Colon (tissue), 2 donors: ENCODE measurements around the gene CALML6.

Experiments used
- FAIRE-seq: peaks from 2 replicates; lab custom pipeline; 2012; peaks lifted over from hg19 to GRCh38; lab: Jason Lieb, UNC
- donor health status: control.
- donor health status: control.

The CALML6 gene

GRCh38 chr1:1892079-1892762 is 22.8 kb upstream of the CALML6 start:
- FAIRE-seq = no peak

DNA sequence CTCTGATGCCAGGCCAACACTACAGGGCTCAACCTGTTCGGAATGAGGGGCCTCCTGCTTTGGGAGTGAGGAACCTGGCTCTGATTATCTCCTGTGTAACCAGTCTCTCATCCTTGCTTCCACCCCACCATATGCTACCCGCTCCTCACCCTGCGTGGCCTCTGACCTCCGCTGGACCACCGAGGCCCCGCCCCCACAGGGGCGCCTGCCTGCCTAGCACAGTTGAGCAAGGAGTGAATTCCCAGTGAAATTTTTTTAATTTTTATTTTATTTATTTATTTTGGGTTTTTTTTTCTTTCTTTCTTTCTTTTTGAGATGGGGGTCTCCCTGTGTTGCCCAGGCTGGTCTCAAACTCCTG is 22.3 kb upstream of the CALML6 start:
- FAIRE-seq = no peak

DNA sequence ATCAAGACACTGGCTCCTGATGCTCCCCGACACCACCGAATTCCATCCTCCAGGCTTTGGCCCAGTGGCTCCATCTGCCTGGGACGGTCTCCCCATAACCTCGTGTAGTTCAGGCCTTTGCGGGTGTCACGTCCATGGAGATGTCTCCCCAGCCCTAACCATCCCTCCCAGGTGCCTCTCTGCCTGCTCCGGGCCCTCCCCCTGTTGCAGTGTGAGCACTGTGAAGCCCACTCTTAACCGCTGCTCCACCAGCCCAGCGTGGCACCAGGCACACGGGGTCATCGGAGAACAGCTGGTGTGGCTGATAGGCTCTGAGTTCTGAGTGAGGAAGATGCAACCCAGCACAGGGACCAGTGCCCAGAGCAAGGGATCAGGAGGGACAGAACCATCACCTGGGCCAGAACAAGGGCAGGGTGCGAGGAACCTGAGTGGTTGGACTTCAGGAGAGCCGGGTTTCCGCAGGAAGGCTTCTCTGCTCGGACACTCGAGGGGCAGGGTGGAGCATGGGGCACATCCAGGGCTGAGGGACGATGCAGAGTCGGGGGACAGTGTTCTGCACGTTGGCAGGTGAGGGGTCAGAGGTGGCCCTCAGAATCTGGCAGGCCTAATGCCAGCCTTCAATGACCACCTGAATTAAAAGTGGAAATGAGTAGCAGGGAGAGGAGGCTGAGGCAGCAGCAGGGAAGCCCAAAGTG is 21.6 kb upstream of the CALML6 start:
- FAIRE-seq = no peak

DNA sequence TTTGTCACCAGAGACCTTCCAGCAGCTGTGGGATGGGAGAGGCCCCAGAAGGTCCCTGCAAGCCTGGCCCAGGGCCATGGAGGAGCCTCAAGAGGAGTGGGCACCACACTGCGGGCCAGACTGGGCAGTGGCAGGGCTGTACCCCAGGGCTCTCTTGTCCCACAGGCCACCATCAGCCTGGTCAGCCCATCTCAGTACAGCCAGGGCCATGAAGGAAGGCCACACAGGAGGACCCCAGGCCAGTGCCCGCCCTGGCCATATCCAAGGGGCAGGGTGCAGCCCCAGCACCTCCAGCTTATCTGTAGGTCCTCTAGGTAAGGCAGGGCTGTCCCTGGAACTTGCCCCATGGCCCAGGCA is 21.1 kb upstream of the CALML6 start:
- FAIRE-seq = no peak

- no peak for FAIRE-seq
Measured at GRCh38 chr1:1894354-1895059, 20.6 kb upstream of the CALML6 start.

DNA sequence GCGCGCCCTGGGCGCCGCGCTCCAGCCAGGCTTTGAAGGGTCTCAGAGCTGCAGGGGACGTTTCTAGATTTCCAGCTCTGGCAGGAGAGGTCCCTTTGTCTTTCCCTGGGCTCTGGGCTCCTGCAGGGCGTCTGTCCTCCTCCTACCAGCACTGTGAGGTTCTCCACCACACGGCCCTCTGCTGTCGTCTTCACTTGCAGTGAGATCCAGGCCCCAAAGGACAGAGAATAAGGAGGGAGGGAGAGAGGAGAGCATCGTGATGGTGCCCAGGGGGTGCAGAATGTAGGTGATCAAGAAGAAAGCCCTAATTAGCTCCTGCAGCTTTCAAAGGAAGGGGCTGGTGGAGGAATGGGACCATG is 20.0 kb upstream of the CALML6 start:
- no peak for FAIRE-seq

- no peak for FAIRE-seq
Measured at GRCh38 chr1:1895456-1896336, 19.4 kb upstream of the CALML6 start.

DNA sequence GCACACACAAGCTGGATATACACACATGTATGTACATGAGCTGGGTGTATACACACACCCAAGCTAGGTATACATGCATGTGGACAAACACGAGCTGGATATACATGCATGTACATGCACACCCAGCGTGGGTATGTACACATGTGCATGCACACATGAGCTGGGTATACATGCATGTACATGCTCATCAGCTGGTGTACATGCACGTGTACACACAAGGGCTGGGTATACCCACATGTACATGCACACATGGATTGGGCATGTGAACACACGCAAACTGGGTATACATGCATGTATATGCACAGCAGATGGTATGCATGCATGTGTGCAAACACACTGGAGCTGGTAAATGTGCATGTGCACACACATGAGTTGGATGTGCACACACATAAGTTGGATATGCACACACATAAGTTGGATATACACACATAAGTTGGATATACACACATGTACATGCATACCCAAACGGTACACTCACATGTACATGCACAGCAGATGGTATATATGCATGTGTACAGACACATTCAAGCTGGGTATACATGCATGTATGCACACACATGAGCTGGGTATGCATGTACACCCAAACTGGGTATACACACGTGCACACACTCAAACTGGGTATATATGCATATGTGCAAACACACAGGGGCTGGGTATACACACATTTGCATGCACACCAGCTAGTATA is 16.7 kb upstream of the CALML6 start:
- no peak for FAIRE-seq

GRCh38 chr1:1899266-1899966 is 15.6 kb upstream of the CALML6 start:
- no peak for FAIRE-seq

GRCh38 chr1:1899967-1900327 is 15.1 kb upstream of the CALML6 start:
- FAIRE-seq = no peak

DNA sequence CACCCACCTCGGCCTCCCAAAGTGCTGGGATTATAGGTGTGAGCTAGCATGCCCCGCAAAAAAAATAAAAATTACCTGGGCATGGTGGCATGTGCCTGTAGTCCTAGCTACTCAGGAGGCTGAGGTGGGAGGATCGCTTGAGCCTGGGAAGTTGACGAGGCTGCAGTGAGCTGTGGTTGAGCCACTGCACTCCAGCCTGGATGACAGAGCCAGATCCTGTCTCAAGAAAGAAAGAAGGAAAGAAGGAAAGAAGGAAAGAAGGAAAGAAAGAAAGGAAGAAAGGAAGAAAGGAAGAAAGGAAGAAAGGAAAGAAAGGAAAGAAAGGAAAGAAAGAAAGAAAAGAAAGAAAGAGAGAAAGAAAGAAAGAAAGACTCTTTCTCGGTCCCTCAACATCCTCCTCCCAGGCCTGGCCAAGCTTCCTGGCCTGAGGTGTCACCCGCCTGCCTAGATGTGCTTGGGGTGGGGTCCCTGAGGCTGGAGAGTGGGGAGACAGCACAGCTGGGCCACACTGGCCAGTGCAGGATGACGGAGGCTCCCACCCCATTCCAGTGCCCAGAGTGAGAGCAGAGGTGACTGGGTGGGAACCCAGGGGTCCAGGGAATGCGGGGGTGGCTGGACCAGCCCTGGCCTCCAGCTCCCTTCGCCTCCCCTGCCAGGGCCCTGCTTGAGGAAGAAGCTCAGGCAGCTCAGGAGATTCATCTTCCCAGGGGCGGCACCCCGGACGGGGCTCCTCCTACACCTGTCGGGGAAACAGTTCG is 14.0 kb upstream of the CALML6 start:
- FAIRE-seq = no peak

DNA sequence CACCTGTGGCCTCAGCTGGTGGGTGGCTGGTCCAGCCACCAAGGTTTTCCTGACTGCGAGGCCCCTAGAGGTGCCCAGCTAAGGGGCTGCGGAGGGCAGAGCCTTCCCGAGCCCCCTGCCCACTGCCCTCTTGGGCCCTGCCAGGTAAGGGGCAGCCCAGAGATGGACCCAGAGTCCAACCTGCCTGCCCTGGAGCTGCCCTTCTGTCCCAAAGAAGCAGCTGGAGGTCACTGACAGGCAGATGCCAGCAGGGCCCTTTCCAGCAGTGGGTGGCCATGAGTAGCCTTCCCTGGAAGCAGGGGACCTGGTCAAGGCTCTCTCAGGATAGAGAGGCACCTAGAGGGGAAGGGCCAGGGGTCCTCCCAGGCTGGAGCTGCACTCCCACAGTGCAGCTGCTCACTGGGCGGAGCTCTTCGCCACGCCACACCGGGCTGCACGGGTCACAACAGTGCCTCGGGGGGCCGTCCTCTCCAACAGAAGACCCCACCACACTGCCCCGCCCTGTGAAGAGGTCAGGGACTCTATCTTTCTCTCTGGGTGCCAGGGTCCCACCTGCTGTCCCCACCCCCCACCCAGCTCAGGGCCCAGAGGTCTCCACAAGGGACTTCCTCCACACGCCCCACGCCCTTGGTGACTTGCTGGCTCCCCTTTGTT is 13.3 kb upstream of the CALML6 start:
- FAIRE-seq = no peak

GRCh38 chr1:1903224-1903623 is 11.8 kb upstream of the CALML6 start:
- no peak for FAIRE-seq

DNA sequence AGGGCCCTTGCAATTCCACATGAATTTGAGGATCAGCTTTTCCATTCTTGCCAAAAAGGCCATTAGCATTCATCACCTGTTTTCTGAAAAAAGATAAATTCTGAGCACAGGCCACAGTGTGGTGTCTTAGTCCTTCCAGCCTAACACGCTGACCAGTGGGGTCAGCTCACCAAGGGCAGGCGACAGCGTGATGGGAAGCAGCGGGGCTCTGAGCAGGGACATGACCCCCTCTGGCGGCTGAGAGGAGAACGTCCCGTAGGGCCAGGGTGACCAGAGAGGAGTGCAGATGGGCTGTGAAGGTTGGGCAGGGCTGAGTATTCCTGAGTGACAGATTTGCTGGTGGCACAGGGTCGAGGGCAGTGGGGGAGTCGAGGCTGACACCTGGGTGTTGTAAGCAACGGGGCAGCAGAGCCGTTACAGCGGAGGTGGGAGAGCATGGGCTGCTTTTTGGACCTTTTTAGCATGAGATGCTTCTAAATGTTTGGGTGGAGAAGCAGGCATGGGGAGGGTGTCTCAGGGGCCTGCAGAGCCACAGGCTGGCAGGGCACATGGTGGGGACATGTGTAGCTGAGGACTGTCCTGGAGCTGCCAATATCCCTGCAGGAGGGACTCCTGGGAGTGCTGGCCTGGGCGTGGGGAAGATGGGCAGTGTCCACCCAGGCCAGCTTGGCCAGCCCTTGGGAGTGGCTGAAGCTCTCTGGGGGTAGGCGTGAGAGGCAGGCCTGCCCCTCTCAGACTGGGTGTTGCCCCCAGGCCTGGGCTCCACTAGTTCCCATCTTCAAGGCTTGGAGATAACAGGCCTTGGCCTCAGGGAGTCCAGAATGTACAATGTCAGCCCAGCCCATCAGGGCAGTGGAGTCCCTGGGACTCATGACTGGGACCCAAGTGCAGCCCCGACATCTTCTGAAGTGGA is 8.6 kb upstream of the CALML6 start:
- no peak for FAIRE-seq

GRCh38 chr1:1907098-1907736 is 7.8 kb upstream of the CALML6 start:
- no peak for FAIRE-seq

DNA sequence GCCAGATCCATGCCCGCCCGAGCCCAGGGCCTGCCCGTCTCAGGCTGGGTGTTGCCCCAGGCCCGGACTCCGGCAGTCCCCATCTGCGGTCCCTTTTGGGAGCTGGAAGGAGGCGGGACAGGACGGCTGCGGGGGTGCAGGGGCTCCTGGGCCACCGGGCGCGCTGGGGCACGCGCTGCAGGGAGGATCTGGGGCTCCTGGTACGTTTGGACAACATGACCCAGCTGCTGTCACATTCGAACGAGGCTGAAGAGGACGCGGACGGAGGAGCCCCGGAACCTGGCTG is 6.6 kb upstream of the CALML6 start:
- no peak for FAIRE-seq

DNA sequence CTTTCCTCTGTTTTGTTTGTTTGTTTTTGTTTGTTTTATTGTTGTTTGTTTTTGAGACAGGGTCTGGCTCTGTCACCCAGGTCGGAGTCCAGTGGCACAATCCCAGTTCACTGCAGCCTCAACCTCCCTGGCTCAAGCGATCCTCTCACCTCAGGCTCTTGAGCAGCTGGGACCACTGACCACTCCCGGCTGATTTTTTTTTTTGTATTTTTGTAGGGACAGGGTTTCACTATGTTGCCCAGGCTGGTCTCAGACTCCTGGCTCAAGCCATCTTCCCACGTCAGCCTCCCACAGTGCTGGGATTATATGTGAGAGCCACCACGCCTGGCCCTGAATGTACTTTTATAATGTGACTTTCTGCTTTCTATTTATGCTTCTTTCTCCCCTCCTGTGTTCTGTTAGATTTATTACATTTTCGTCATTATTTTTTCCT is 5.0 kb upstream of the CALML6 start:
- no peak for FAIRE-seq

GRCh38 chr1:1910651-1911331 is 4.3 kb upstream of the CALML6 start:
- no peak for FAIRE-seq
